HepG2 (cell line): Measurements from ENCODE around the gene COL9A1. TPM values are rescaled to one million over a fixed set of nuclear protein-coding genes. Genes with fewer than 3 reads are reported as not detected.

Source experiments
- ATAC-seq: fragments of 200-7000 bp; cut with Tn5 transposase; 3 replicates; pipeline ENCODE4 v1.9.1; 2020; ENCODE audit warnings: mild to moderate bottlenecking, moderate library complexity
- BruUV-seq: library from RNA; stranded (reverse); fragments of 400-500 nt; replicated peaks from 2 replicates; lab custom pipeline; 2021; lab: Mats Ljungman, UMichigan
- CTCF ChIA-PET: fragments of 300-600 bp; formaldehyde crosslinking; extraction: SDS; loops from one replicate; lab custom pipeline; 2021; ENCODE audit warnings: low total read pairs, inconsistent platforms, low intra/inter-chr PET ratio; lab: Yijun Ruan, JAX
- POLR2A ChIA-PET: fragments of 350-600 bp; sonication (Branson Sonifier 250); formaldehyde crosslinking; loops from one replicate; lab custom pipeline; 2020; ENCODE audit warnings: antibody characterized with exemption, inconsistent platforms; lab: Yijun Ruan, JAX
- DNase-seq: peaks from one replicate; pipeline ENCODE4 v3.0.0-alpha.2; 2015; ENCODE audit warnings: low spot score
- FAIRE-seq: peaks from 3 replicates; lab custom pipeline; 2011; peaks lifted over from hg19 to GRCh38; lab: Jason Lieb, UNC
- H2AFZ ChIP-seq: one replicate; pipeline ENCODE4 v1.6.1; 2011; ENCODE audit warnings: low read length, inconsistent platforms
- H3K27ac ChIP-seq: fragments of 300-600 bp; 3 replicates; pipeline ENCODE4 v1.8.0; 2011; ENCODE audit warnings: mixed run types, mild to moderate bottlenecking, mixed read lengths, low read length, inconsistent platforms; ENCODE audit not compliant: insufficient read depth; ENCODE audit errors: extremely low read length
- H3K27me3 ChIP-seq, 2 experiments: fragments of 200-600 bp in 1 of 2; 2 replicates in 1 of 2; 3 replicates in 1 of 2; pipeline versions ENCODE4 v1.6.0 to v1.8.0; 2011; ENCODE audit warnings: low read length in 2 of 2, mild to moderate bottlenecking in 2 of 2, moderate library complexity in 2 of 2, inconsistent platforms in 1 of 2; ENCODE audit not compliant: insufficient read depth in 2 of 2, control insufficient read depth in 1 of 2
- H3K36me3 ChIP-seq, 2 experiments: fragments of 200-600 bp in 1 of 2; replicated peaks in 1 of 2; 2 replicates in 1 of 2; 3 replicates in 1 of 2; pipeline versions ENCODE4 v1.5.1 to v1.8.0; 2011; ENCODE audit warnings: low read length in 2 of 2, inconsistent platforms in 1 of 2; ENCODE audit not compliant: insufficient read depth in 2 of 2, control insufficient read depth in 1 of 2
- H3K4me1 ChIP-seq: 2 replicates; pipeline ENCODE4 v1.5.1; 2012; ENCODE audit warnings: low read length, inconsistent platforms; ENCODE audit not compliant: insufficient read depth
- H3K4me2 ChIP-seq: 2 replicates; pipeline ENCODE4 v1.6.0; 2011; ENCODE audit warnings: low read depth, low read length, inconsistent platforms
- H3K4me3 ChIP-seq, 3 experiments: fragments of 200-600 bp in 1 of 3; sonication (generic), shearing (Covaris generic) in 1 of 3; replicated peaks in 1 of 3; 2 replicates each; pipeline ENCODE4 v1.5.1; 2011 to 2016; ENCODE audit warnings: low read length in 3 of 3, inconsistent platforms in 2 of 3, low read depth in 2 of 3, mild to moderate bottlenecking in 2 of 3, control low read depth in 1 of 3, mixed read lengths in 1 of 3; ENCODE audit not compliant: insufficient read depth in 1 of 3
- H3K79me2 ChIP-seq: one replicate; pipeline ENCODE4 v1.6.1; 2011; ENCODE audit warnings: low read length, inconsistent platforms; ENCODE audit not compliant: insufficient read depth
- H3K9ac ChIP-seq: 2 replicates; pipeline ENCODE4 v1.6.0; 2011; ENCODE audit warnings: mild to moderate bottlenecking, low read depth, low read length, inconsistent platforms; ENCODE audit not compliant: insufficient read depth
- H3K9me3 ChIP-seq: 2 replicates; pipeline ENCODE4 v1.5.1; 2012; ENCODE audit warnings: mild to moderate bottlenecking, low read length
- H4K20me1 ChIP-seq: 2 replicates; pipeline ENCODE4 v1.6.0; 2011; ENCODE audit warnings: inconsistent platforms, mild to moderate bottlenecking, low read length, moderate library complexity; ENCODE audit not compliant: insufficient read depth
- HMGXB3 ChIP-seq: sonication (generic); formaldehyde crosslinking; IDR thresholded peaks from 2 replicates; pipeline ENCODE4 v1.4.0; 2020; ENCODE audit warnings: missing genetic modification reagents, borderline replicate concordance
- IRF9 ChIP-seq: sonication (generic); formaldehyde crosslinking; IDR thresholded peaks from 2 replicates; pipeline ENCODE4 v1.8.0; 2022; ENCODE audit warnings: missing genetic modification reagents, mild to moderate bottlenecking, borderline replicate concordance
- MIER2 ChIP-seq: IDR thresholded peaks from 2 replicates; pipeline ENCODE4 v1.6.1; 2016; ENCODE audit warnings: missing biosample characterization, missing genetic modification reagents
- REST ChIP-seq, 2 experiments: IDR thresholded peaks; 2 replicates each; pipeline ENCODE4 v1.6.1; 2011 to 2012; ENCODE audit warnings: low read length in 2 of 2, borderline replicate concordance in 1 of 2, low read depth in 1 of 2, mild to moderate bottlenecking in 1 of 2, moderate library complexity in 1 of 2
- RORA ChIP-seq: sonication (generic); formaldehyde crosslinking; IDR thresholded peaks from 2 replicates; pipeline ENCODE4 v1.5.0; 2020; ENCODE audit warnings: mild to moderate bottlenecking, missing genetic modification reagents, moderate library complexity
- ZBTB38 ChIP-seq: sonication (generic); formaldehyde crosslinking; IDR thresholded peaks from 2 replicates; pipeline ENCODE4 v1.5.1; 2020; ENCODE audit warnings: mild to moderate bottlenecking, missing genetic modification reagents
- WGBS: methylation state at CpG from one replicate; pipeline ENCODE4 v1.1.6; 2017; ENCODE audit warnings: low lambda C conversion rate; 5-methylcytosine and 5-hydroxymethylcytosine counted together
- in situ Hi-C: cut with HindIII; loops from 2 replicates; pipeline ENCODE4 v1.10.0; 2017; ENCODE audit warnings: low pct_unique_long_range_greater_than_20kb; ENCODE audit not compliant: extremely low pct_ligation_motif_present
- intact Hi-C: fragments of 100-400 bp; cut with micrococcal nuclease; formaldehyde crosslinking; loops from one replicate; pipeline ENCODE4 v1.10.0; 2022; ENCODE audit not compliant: unreplicated experiment
- polyA plus RNA-seq, 8 experiments: library from polyadenylated mRNA; depleted of rRNA in 3 of 8; stranded (reverse) in 7 of 8; unstranded in 1 of 8; fragments of >200 nt; fragmentation: Illumina TruSeq in 4 of 8; extraction: Trizol in 4 of 8; gene quantifications; 2 replicates each; pipeline versions ENCODE4 v1.2.1 to v1.2.3, GENCODE V29; 2011 to 2016; ENCODE audit warnings: low read depth in 4 of 8, missing spikeins in 1 of 8, mixed read lengths in 1 of 8; ENCODE audit not compliant: insufficient read depth in 1 of 8
- total RNA-seq, 5 experiments: library from RNA; depleted of rRNA; stranded (reverse); fragments of >200 nt; fragmentation: Illumina TruSeq; extraction: Trizol; gene quantifications; 2 replicates each; pipeline ENCODE4 v1.2.3, GENCODE V29; 2016; ENCODE audit warnings: low read depth in 1 of 5

Gene COL9A1
- total and polyA plus RNA-seq, 2 of the 13 experiments (the other 11 are each of a cell fraction or from before 2014, with no cell fraction given) = 0.08 TPM; not detected in 1

- TF ChIP-seq IRF9 (CRISPR knock-in tag) = no peak
- no peak for TF ChIP-seq RORA (CRISPR knock-in tag)
Measured at GRCh38 chr6:70304616-70305015, 1.7 kb upstream of the COL9A1 start (continued).

GRCh38 chr6:70299456-70299855 lies 3.4 kb downstream of the COL9A1 start:
- CTCF ChIA-PET = no interaction called here
- TF ChIP-seq ZBTB38 (CRISPR knock-in tag) (no peak), HMGXB3 (CRISPR knock-in tag) (no peak), REST (IDR thresholded peaks at IDR 0.05; ENCODE audit: borderline replicate concordance in 1 of 2, low read depth in 1 of 2, low read length in 2 of 2) (peak; percentile 4 to 85; a peak in 3 of 4 replicates), MIER2 (CRISPR knock-in tag) (0 out of 2 replicates have a peak, but pooled peaks have one; percentile 33)
- intact Hi-C loops (no loop called here), in situ Hi-C loops (no loop called here)
- no TSS peak for BruUV-seq
- POLR2A ChIA-PET = no interaction called here
- no peaks in the 10 kb centered on the region for H3K36me3 ChIP-seq
- no peak overlapping the region for H3K27ac ChIP-seq
- no peaks in the 10 kb centered on the region for H3K4me1 ChIP-seq
- no peak for FAIRE-seq
- no peak overlapping the region for H3K4me2 ChIP-seq
- no peak overlapping the region for H2AFZ ChIP-seq
- peaks cover 0 to 2% of the 10 kb centered on the region in 2 experiments; a peak in 1 of 5 replicates for H3K27me3 ChIP-seq
- no peaks in the 10 kb centered on the region for H3K79me2 ChIP-seq
- WGBS = 2% methylated on average over 2 of the region's 2 CpGs
- no peak overlapping the region for H3K9ac ChIP-seq
- H3K9me3 ChIP-seq = no peaks in the 10 kb centered on the region
- DNase-seq = no peak
- no peak overlapping the region for H3K4me3 ChIP-seq
- no peak for ATAC-seq
- H4K20me1 ChIP-seq = no peaks in the 10 kb centered on the region
